Measurements from ENCODE around the gene CDK19.
"Not testable (repeated sequence)": the region's sequence is repeated elsewhere in the genome, so short reads cannot be mapped to it uniquely, and the experiment has no call there.

Gene CDK19

DNA sequence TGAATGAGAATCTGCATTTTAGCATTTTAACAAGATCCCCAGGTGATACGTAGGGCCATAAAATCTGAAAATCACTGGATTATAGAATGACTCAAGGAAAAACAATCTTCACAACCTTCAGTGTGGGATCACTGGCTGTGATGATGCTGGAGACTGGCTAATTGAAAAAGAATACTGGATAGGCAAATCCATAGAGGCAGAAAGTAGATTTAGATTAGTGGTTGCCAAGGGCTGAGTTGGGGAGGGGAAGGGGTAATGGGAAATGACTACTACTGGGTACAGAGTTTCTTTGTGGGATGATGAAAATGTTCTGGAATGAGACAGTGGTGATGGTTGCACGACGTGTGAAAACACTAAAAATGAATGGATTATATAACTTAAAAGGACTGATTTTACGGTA is 84.1 kb downstream of the CDK19 start:
- no peak for ATAC-seq
- no peak for TF ChIP-seq SNAI2 (CRISPR knock-in tag; IDR thresholded peaks at IDR 0.05)
- TF ChIP-seq PPARA (CRISPR knock-in tag; IDR thresholded peaks at IDR 0.05; ENCODE audit: borderline replicate concordance): no peak
- TF ChIP-seq TSHZ2 (CRISPR knock-in tag; IDR thresholded peaks at IDR 0.05): no peak
- TF ChIP-seq ARNTL (CRISPR knock-in tag; IDR thresholded peaks at IDR 0.05; ENCODE audit: borderline replicate concordance, low read depth): no peak
- TF ChIP-seq PATZ1 (CRISPR knock-in tag; IDR thresholded peaks at IDR 0.05; ENCODE audit: borderline replicate concordance): no peak
- no peak for TF ChIP-seq OSR1 (CRISPR knock-in tag; IDR thresholded peaks at IDR 0.05)
- no peak for TF ChIP-seq ESRRG (CRISPR knock-in tag; IDR thresholded peaks at IDR 0.05)
- TF ChIP-seq ISL1 (CRISPR knock-in tag; IDR thresholded peaks at IDR 0.05): no peak

DNA sequence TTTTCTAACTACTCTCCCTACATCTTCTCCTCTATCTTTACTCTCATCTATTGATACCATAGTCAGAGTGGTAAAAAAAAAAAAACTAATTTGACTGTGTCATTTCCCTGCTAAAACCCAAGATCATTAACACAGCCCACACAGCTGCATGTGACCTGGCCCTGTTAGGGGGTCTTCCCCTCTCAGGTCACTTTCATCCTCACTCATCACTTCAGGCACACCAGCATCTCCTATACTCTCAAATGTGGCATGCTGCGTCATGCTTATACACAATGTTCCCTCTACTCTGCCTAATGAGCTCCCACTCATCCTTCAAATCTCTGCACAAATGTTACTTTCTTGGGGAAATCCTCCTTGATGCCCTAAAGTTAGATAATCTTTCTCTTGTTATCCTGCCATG is 86.8 kb downstream of the CDK19 start:
- TF ChIP-seq ZNF70 (CRISPR knock-in tag; IDR thresholded peaks at IDR 0.05): no peak
- TF ChIP-seq, protein P1, sequence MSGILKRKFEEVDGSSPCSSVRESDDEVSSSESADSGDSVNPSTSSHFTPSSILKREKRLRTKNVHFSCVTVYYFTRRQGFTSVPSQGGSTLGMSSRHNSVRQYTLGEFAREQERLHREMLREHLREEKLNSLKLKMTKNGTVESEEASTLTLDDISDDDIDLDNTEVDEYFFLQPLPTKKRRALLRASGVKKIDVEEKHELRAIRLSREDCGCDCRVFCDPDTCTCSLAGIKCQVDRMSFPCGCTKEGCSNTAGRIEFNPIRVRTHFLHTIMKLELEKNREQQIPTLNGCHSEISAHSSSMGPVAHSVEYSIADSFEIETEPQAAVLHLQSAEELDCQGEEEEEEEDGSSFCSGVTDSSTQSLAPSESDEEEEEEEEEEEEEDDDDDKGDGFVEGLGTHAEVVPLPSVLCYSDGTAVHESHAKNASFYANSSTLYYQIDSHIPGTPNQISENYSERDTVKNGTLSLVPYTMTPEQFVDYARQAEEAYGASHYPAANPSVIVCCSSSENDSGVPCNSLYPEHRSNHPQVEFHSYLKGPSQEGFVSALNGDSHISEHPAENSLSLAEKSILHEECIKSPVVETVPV (CRISPR knock-in tag; IDR thresholded peaks at IDR 0.05): no peak
- ATAC-seq: no peak

DNA sequence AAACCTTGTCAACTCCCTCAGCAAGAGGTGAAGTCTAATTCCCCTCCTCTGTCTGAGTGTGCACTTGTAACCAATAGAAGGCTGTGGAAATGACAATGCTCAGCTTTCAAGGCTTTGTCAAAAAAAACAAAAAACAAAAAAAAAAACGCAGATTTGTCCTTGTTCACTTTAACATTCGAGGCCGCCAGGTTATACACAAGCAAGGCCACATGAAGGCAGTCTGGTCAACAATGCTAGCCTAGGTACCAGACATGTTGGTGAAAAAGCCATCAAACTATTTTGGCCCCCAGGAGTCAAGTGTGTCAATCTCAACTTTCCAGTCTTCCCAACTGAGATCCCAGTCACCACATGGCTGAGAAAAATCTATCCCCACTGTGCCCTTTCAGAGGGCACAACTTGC is 92.3 kb downstream of the CDK19 start:
- no peak for ATAC-seq
- TF ChIP-seq ZNF8 (CRISPR knock-in tag; IDR thresholded peaks at IDR 0.05) (no peak), TCF4 (CRISPR knock-in tag; IDR thresholded peaks at IDR 0.05; ENCODE audit: borderline replicate concordance) (no peak), TOX (CRISPR knock-in tag; IDR thresholded peaks at IDR 0.05; ENCODE audit: borderline replicate concordance) (no peak), ZNF70 (CRISPR knock-in tag; IDR thresholded peaks at IDR 0.05) (no peak), TSHZ2 (CRISPR knock-in tag; IDR thresholded peaks at IDR 0.05) (no peak), RARB (CRISPR knock-in tag; IDR thresholded peaks at IDR 0.05) (no peak), PPARA (CRISPR knock-in tag; IDR thresholded peaks at IDR 0.05; ENCODE audit: borderline replicate concordance) (no peak), POU6F1 (CRISPR knock-in tag; IDR thresholded peaks at IDR 0.05; ENCODE audit: borderline replicate concordance, low read depth) (no peak), SNAI2 (CRISPR knock-in tag; IDR thresholded peaks at IDR 0.05) (no peak)

DNA sequence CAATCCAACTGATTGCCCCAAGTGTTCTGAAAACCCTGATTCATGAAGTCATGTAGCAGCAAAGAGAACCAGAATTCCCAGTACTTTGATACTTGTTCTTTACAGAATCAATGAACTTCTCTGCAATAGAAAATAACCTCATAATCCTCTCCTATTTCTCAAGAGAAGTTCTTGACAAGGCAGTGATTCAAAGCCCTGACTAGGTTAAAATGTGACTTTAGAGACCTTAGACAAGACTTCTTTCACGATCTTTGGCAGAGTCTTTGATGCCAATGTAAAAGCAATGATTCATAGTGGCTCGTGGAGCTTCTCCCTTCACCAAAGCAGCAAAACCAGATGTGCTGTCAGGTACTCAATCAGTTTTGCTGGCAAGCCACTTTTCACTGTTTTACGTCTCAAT is 95.2 kb downstream of the CDK19 start:
- TF ChIP-seq ZNF565 (CRISPR knock-in tag; conservative IDR thresholded peaks at IDR 0.05; ENCODE audit: low read depth) (no peak), BACH2 (CRISPR knock-in tag; IDR thresholded peaks at IDR 0.05; ENCODE audit: borderline replicate concordance) (no peak), ESRRG (CRISPR knock-in tag; IDR thresholded peaks at IDR 0.05) (no peak), PPARA (CRISPR knock-in tag; IDR thresholded peaks at IDR 0.05; ENCODE audit: borderline replicate concordance) (no peak), SNAI2 (CRISPR knock-in tag; IDR thresholded peaks at IDR 0.05) (no peak), ZNF8 (CRISPR knock-in tag; IDR thresholded peaks at IDR 0.05) (no peak), ISL1 (CRISPR knock-in tag; IDR thresholded peaks at IDR 0.05) (no peak), GLIS3 (CRISPR knock-in tag; IDR thresholded peaks at IDR 0.05) (no peak)

DNA sequence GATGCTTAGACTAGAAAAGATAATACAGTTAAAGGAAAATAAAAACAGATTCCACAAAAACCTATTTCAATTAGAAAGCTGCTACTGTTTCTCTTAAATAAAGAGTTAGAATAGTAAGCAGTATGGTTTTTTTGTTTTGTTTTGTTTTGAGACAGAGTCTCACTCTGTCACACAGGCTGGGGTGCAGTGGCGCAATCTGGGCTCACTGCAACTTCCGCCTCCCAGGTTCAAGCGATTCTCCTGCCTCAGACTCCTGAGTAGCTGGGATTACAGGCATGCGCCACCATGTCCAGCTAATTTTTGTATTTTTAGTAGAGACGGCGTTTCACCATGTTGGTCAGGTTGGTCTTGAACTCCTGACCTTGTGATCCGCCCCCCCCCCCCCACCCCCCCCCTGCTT is 95.7 kb downstream of the CDK19 start:
- not testable (repeated sequence) for ATAC-seq

More for the DNA sequence above, 95.2 kb downstream of the CDK19 start:
- ATAC-seq: no peak
